OCI-LY3 (cell line): Measurements from ENCODE around the gene PCNX3.

ENCODE experiments used
- EZH2phosphoT487 ChIP-seq: fragments of 200-600 bp; shearing (Covaris generic); IDR thresholded peaks from 2 replicates; pipeline ENCODE4 v1.6.1; 2018; ENCODE audit warnings: antibody characterized with exemption, mixed run types, low read depth
- TF ChIP-seq, protein P1 (sequence below): fragments of 200-600, 300-600 bp; sonication (generic); IDR thresholded peaks from 2 replicates; pipeline ENCODE4 v1.5.1; 2014; ENCODE audit warnings: antibody characterized with exemption, low read length, low read depth

- TF ChIP-seq, protein P1, sequence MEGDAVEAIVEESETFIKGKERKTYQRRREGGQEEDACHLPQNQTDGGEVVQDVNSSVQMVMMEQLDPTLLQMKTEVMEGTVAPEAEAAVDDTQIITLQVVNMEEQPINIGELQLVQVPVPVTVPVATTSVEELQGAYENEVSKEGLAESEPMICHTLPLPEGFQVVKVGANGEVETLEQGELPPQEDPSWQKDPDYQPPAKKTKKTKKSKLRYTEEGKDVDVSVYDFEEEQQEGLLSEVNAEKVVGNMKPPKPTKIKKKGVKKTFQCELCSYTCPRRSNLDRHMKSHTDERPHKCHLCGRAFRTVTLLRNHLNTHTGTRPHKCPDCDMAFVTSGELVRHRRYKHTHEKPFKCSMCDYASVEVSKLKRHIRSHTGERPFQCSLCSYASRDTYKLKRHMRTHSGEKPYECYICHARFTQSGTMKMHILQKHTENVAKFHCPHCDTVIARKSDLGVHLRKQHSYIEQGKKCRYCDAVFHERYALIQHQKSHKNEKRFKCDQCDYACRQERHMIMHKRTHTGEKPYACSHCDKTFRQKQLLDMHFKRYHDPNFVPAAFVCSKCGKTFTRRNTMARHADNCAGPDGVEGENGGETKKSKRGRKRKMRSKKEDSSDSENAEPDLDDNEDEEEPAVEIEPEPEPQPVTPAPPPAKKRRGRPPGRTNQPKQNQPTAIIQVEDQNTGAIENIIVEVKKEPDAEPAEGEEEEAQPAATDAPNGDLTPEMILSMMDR: no peak
- TF ChIP-seq EZH2phosphoT487: no peak
These were observed 2.9 kb upstream of the PCNX3 start for GRCh38 chr11:65612691-65613090.
